IMR-90 (cell line): ENCODE data around the gene RTF1. TPM values are rescaled to one million over a fixed set of nuclear protein-coding genes. Genes with fewer than 3 reads are reported as not detected.

Source experiments
- ATAC-seq: fragments of 200-7000 bp; cut with Tn5 transposase; 2 replicates; pipeline ENCODE4 v1.9.1; 2020; ENCODE audit warnings: low read depth, mild to moderate bottlenecking, moderate library complexity
- BruUV-seq: library from RNA; stranded (reverse); fragments of 400-500 nt; replicated peaks from 2 replicates; lab custom pipeline; 2021; lab: Mats Ljungman, UMichigan
- CTCF ChIA-PET: fragments of 300-600 bp; formaldehyde crosslinking; extraction: SDS; loops from one replicate; lab custom pipeline; 2021; ENCODE audit warnings: antibody characterized with exemption; lab: Yijun Ruan, JAX
- POLR2A ChIA-PET: fragments of 300-600 bp; sonication (Branson Sonifier 250); formaldehyde crosslinking; loops from one replicate; lab custom pipeline; 2022; ENCODE audit warnings: antibody characterized with exemption; ENCODE audit not compliant: unreplicated experiment; lab: Charles Lee
- DNase-seq: peaks from one replicate; pipeline ENCODE4 v3.0.0; 2013
- H2AFZ ChIP-seq: replicated peaks from 2 replicates; pipeline ENCODE3; 2013; ENCODE audit warnings: low read length, mild to moderate bottlenecking; ENCODE audit not compliant: poor library complexity
- H2AK5ac ChIP-seq: 2 replicates; pipeline ENCODE4 v1.6.1; 2013; ENCODE audit warnings: low read depth, low read length, inconsistent platforms
- H2AK9ac ChIP-seq: replicated peaks from 2 replicates; pipeline ENCODE3; 2013; ENCODE audit warnings: mild to moderate bottlenecking, low read depth, low read length, moderate library complexity; ENCODE audit not compliant: poor library complexity
- H2BK120ac ChIP-seq: 2 replicates; pipeline ENCODE4 v1.6.1; 2013; ENCODE audit warnings: low read depth, low read length, inconsistent platforms
- H2BK15ac ChIP-seq: 3 replicates; pipeline ENCODE4 v1.6.1; 2013; ENCODE audit warnings: low read depth, low read length, inconsistent platforms
- H2BK20ac ChIP-seq: 2 replicates; pipeline ENCODE4 v1.6.1; 2013; ENCODE audit warnings: low read depth, mild to moderate bottlenecking, inconsistent platforms, low read length, moderate library complexity
- H2BK5ac ChIP-seq: 2 replicates; pipeline ENCODE4 v1.6.1; 2013; ENCODE audit warnings: mild to moderate bottlenecking, low read depth, low read length, inconsistent platforms; ENCODE audit not compliant: poor library complexity, severe bottlenecking
- H3K14ac ChIP-seq: replicated peaks from 2 replicates; pipeline ENCODE4 v1.6.1; 2013; ENCODE audit warnings: low read depth, low read length, inconsistent platforms
- H3K18ac ChIP-seq: 2 replicates; pipeline ENCODE4 v1.6.1; 2013; ENCODE audit warnings: low read depth, low read length, control low read depth
- H3K23ac ChIP-seq: 2 replicates; pipeline ENCODE4 v1.6.1; 2013; ENCODE audit warnings: low read depth, low read length, inconsistent platforms
- H3K27ac ChIP-seq: 2 replicates; pipeline ENCODE4 v1.5.1; 2013; ENCODE audit warnings: mild to moderate bottlenecking, control low read depth, low read length; ENCODE audit not compliant: insufficient read depth
- H3K27me3 ChIP-seq: 2 replicates; pipeline ENCODE4 v1.6.1; 2013; ENCODE audit warnings: low read length; ENCODE audit not compliant: control insufficient read depth, insufficient read depth
- H3K36me3 ChIP-seq: 2 replicates; pipeline ENCODE4 v1.6.1; 2013; ENCODE audit warnings: low read length, mixed read lengths; ENCODE audit not compliant: control insufficient read depth, insufficient read depth
- H3K4ac ChIP-seq: 2 replicates; pipeline ENCODE4 v1.6.1; 2013; ENCODE audit warnings: low read depth, low read length, inconsistent platforms
- H3K4me1 ChIP-seq: 2 replicates; pipeline ENCODE4 v1.6.1; 2013; ENCODE audit warnings: low read length, mixed read lengths; ENCODE audit not compliant: control insufficient read depth, insufficient read depth
- H3K4me2 ChIP-seq: 2 replicates; pipeline ENCODE4 v1.6.1; 2013; ENCODE audit warnings: low read depth, mild to moderate bottlenecking, control low read depth, low read length, moderate library complexity
- H3K4me3 ChIP-seq: 2 replicates; pipeline ENCODE4 v1.5.1; 2013; ENCODE audit warnings: low read depth, mild to moderate bottlenecking, control low read depth, low read length, moderate library complexity; ENCODE audit not compliant: insufficient read depth
- H3K56ac ChIP-seq: 2 replicates; pipeline ENCODE4 v1.6.1; 2013; ENCODE audit warnings: low read length, inconsistent platforms; ENCODE audit not compliant: insufficient read depth; ENCODE audit errors: extremely low read depth
- H3K79me1 ChIP-seq, 2 experiments: 2 replicates each; pipeline ENCODE4 v1.6.1; 2013; ENCODE audit warnings: low read length in 2 of 2, inconsistent platforms in 1 of 2, low read depth in 1 of 2
- H3K9ac ChIP-seq: 2 replicates; pipeline ENCODE4 v1.6.1; 2013; ENCODE audit warnings: low read depth, low read length, control low read depth
- H3K9me1 ChIP-seq: 2 replicates; pipeline ENCODE4 v1.6.1; 2013; ENCODE audit warnings: low read length, inconsistent platforms; ENCODE audit not compliant: insufficient read depth
- H3K9me3 ChIP-seq: 2 replicates; pipeline ENCODE4 v1.6.1; 2013; ENCODE audit warnings: low read length; ENCODE audit not compliant: control insufficient read depth, insufficient read depth
- H4K20me1 ChIP-seq: 2 replicates; pipeline ENCODE4 v1.6.1; 2013; ENCODE audit warnings: low read length, inconsistent platforms; ENCODE audit not compliant: insufficient read depth
- H4K5ac ChIP-seq: 2 replicates; pipeline ENCODE4 v1.6.1; 2013; ENCODE audit warnings: mild to moderate bottlenecking, low read depth, low read length, control low read depth
- H4K8ac ChIP-seq, 2 experiments: 2 replicates each; pipeline ENCODE4 v1.6.1; 2013; ENCODE audit warnings: low read depth in 2 of 2, low read length in 2 of 2, control low read depth in 1 of 2, inconsistent platforms in 1 of 2
- H4K91ac ChIP-seq: 2 replicates; pipeline ENCODE4 v1.6.1; 2013; ENCODE audit warnings: low read depth, low read length, inconsistent platforms; ENCODE audit not compliant: insufficient read depth
- ELK1 ChIP-seq: fragments of 150-350 bp; IDR thresholded peaks from 2 replicates; pipeline ENCODE4 v1.6.1; 2016; ENCODE audit warnings: low read depth, mild to moderate bottlenecking, low read length, moderate library complexity, borderline replicate concordance
- FOS ChIP-seq: fragments of 150-350 bp; IDR thresholded peaks from 2 replicates; pipeline ENCODE4 v1.6.1; 2016; ENCODE audit warnings: low read depth, low read length
- MAFK ChIP-seq: IDR thresholded peaks from 2 replicates; pipeline ENCODE4 v1.6.1; 2012; ENCODE audit warnings: low read depth, low read length, improper control_type of control experiment
- RCOR1 ChIP-seq: IDR thresholded peaks from 2 replicates; pipeline ENCODE4 v1.6.1; 2012; ENCODE audit warnings: mild to moderate bottlenecking, low read length, improper control_type of control experiment; ENCODE audit not compliant: insufficient replicate concordance
- WGBS, 2 experiments: methylation state at CpG; one replicate each; pipeline versions ENCODE4 v1.1.5 to v1.1.7; 2013; ENCODE audit warnings: missing lambda C conversion rate in 2 of 2; ENCODE audit not compliant: insufficient read length in 1 of 2; ENCODE audit errors: extremely low coverage in 2 of 2; 5-methylcytosine and 5-hydroxymethylcytosine counted together
- dilution Hi-C: fragments of 300-500 bp; cut with HindIII; formaldehyde crosslinking; loops from one replicate; pipeline ENCODE4 v1.14.3; 2018; ENCODE audit warnings: low sequenced_read_pairs; ENCODE audit not compliant: unreplicated experiment
- in situ Hi-C: fragments of 300-500 bp; cut with MboI; formaldehyde crosslinking; loops from 3 replicates; pipeline ENCODE4 v1.14.3; 2019; ENCODE audit warnings: low sequenced_read_pairs, inconsistent platforms, mixed read lengths
- intact Hi-C: fragments of 100-400 bp; cut with micrococcal nuclease; formaldehyde crosslinking; loops from 2 replicates; pipeline ENCODE4 v1.10.0; 2022
- polyA plus RNA-seq, 3 experiments: library from polyadenylated mRNA; depleted of rRNA; stranded (reverse); fragments of >200 nt; gene quantifications; 2 replicates each; pipeline ENCODE4 v1.2.3, GENCODE V29; 2012; ENCODE audit warnings: low replicate concordance in 1 of 3
- total RNA-seq: library from RNA; depleted of rRNA; stranded (reverse); fragments of >200 nt; gene quantifications from 2 replicates; pipeline ENCODE4 v1.2.3, GENCODE V29; 2012

The RTF1 gene
- total and polyA plus RNA-seq, 2 of the 4 experiments (the other 2 are of a cell fraction) = 15.1 to 24.3 TPM

GRCh38 chr15:41396111-41396510, 20.8 kb upstream of the RTF1 start:
- Histone ChIP-seq H2AK5ac (no peak overlapping the region), H2BK20ac (no peak overlapping the region), H3K4me1 (no peaks in the 10 kb centered on the region), H3K9me3 (no peaks in the 10 kb centered on the region), H3K4me3 (no peak overlapping the region), H4K8ac (no peak overlapping the region), H2BK120ac (no peak overlapping the region), H3K18ac (no peak overlapping the region), H4K91ac (no peak overlapping the region), H3K23ac (no peak overlapping the region), H3K4ac (no peak overlapping the region), H3K27ac (no peak overlapping the region), H2BK5ac (no peak overlapping the region), H2AK9ac (no peak overlapping the region), H3K4me2 (no peak overlapping the region), H3K56ac (no peak overlapping the region), H4K20me1 (no peaks in the 10 kb centered on the region), H2BK15ac (no peak overlapping the region), H3K14ac (no peak overlapping the region), H2AFZ (no peak overlapping the region), H3K79me1 (peaks cover 8 to 14% of the 10 kb centered on the region in 2 experiments), H4K5ac (no peak overlapping the region), H3K27me3 (no peaks in the 10 kb centered on the region), H3K9ac (no peak overlapping the region), H3K9me1 (no peaks in the 10 kb centered on the region), H3K36me3 (peaks cover 17% of the 10 kb centered on the region)
- ChIA-PET CTCF (no interaction called here), POLR2A (no interaction called here)
- intact Hi-C loops (no loop called here), dilution Hi-C loops (no loop called here), in situ Hi-C loops (no loop called here)
- ATAC-seq (no peak), DNase-seq (no peak)
- no TSS peak for BruUV-seq
- TF ChIP-seq ELK1 (no peak), RCOR1 (no peak), MAFK (no peak), FOS (no peak)
- 100% methylated on average over 2 of the region's 3 CpGs; no CpG with 5 or more reads in 1 of the 2 experiments for WGBS, 2 experiments
